GM23338 (cell line): Measurements from ENCODE around the gene UBA5. TPM values are rescaled to one million over a fixed set of nuclear protein-coding genes. Genes with fewer than 3 reads are reported as not detected.

ENCODE experiments used
- CTCF ChIP-seq, 2 experiments: fragments of 200-600 bp in 1 of 2; sonication (generic) in 1 of 2; conservative IDR thresholded peaks; 2 replicates each; pipeline versions ENCODE4 v1.5.1 to v1.6.1; 2016 to 2017; ENCODE audit warnings: antibody characterized with exemption in 2 of 2, low read depth in 2 of 2, mild to moderate bottlenecking in 2 of 2, moderate library complexity in 1 of 2
- ETS1 ChIP-seq: IDR thresholded peaks from 2 replicates; pipeline ENCODE4 v1.6.1; 2016; ENCODE audit warnings: antibody characterized with exemption
- EZH2 ChIP-seq: fragments of 200-600 bp; sonication (generic); IDR thresholded peaks from one replicate; pipeline ENCODE4 v1.8.0; 2017; ENCODE audit warnings: antibody characterized with exemption, mild to moderate bottlenecking, low read depth; ENCODE audit not compliant: unreplicated experiment
- EZH2phosphoT487 ChIP-seq: fragments of 200-600 bp; sonication (generic); IDR thresholded peaks from one replicate; pipeline ENCODE4 v1.8.1; 2018; ENCODE audit warnings: antibody characterized with exemption; ENCODE audit not compliant: unreplicated experiment
- ZNF114 ChIP-seq: fragments of 250-450 bp; sonication (Bioruptor Pico); IDR thresholded peaks from 2 replicates; pipeline ENCODE4 v1.5.0; 2020; ENCODE audit warnings: mild to moderate bottlenecking, moderate library complexity
- ZNF331 ChIP-seq: fragments of 250-450 bp; sonication (Bioruptor Pico); IDR thresholded peaks from 2 replicates; pipeline ENCODE4 v1.5.0; 2020; ENCODE audit warnings: low read depth, mild to moderate bottlenecking, moderate library complexity
- ZNF462 ChIP-seq: fragments of 250-450 bp; sonication (Bioruptor Pico); IDR thresholded peaks from 2 replicates; pipeline ENCODE4 v1.5.0; 2020; ENCODE audit warnings: mild to moderate bottlenecking, moderate library complexity
- polyA plus RNA-seq: library from polyadenylated mRNA; unstranded; fragments of >200 nt; fragmentation: Nextera tagmentation; extraction: Ambion mirVana; gene quantifications from 2 replicates; pipeline ENCODE4 v1.2.1, GENCODE V29; 2016
- total RNA-seq: library from RNA; depleted of rRNA; stranded (reverse); fragments of >200 nt; shearing (Covaris generic); gene quantifications from 2 replicates; pipeline ENCODE4 v1.2.3, GENCODE V29; 2014

Gene UBA5
- total and polyA plus RNA-seq, 2 experiments from 2014 or later, result 22.8 to 51.5 TPM

GRCh38 chr3:132654190-132654589, 5.9 kb upstream of the UBA5 start (continued):
- TF ChIP-seq ZNF462 (CRISPR knock-in tag) (no peak), ZNF331 (CRISPR knock-in tag) (no peak), ETS1 (no peak), EZH2 (no peak), EZH2phosphoT487 (no peak), ZNF114 (CRISPR knock-in tag) (no peak), CTCF (conservative IDR thresholded peaks at IDR 0.05; ENCODE audit: low read depth in 2 of 2) (no peak)
